NCI-H510A treated with DMSO at 0.1 percent for 48 hours (cell line): ENCODE data around the gene MAGI3.
"Not testable (repeated sequence)": the region's sequence is repeated elsewhere in the genome, so short reads cannot be mapped to it uniquely, and the experiment has no call there.

Source experiments
- DNase-seq: peaks from one replicate; lab custom pipeline; 2025; lab: John Stamatoyannopoulos, UW

The MAGI3 gene

DNA sequence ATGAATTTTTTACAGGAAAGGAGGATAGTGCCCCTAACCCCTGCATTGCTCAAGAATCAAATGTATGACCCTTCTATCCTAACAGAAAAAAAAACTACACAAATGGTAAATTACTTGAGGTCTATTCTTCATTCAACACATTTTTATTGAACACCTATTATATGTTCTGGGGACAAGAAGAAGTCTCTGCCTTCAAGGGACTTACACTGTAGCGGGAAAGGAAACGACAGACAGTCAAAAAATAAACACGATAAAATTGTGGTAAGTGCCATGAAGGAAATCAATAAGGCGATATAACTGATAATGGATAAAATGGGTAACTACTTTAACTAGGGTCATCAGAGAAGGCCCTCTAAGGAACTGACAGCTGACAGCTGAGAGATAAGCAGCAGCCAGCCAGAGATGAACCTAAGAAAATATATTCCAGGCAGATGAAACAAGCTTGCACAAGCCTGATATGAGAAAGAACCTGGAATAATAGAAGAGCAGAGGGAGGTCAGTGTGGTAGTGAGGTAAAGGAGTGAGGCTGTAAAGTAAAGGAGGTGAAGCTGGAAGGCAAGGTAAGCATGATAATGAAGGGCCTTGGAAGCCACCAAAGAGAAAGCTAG lies 302.6 kb downstream of the MAGI3 start:
- no peak for DNase-seq

DNA sequence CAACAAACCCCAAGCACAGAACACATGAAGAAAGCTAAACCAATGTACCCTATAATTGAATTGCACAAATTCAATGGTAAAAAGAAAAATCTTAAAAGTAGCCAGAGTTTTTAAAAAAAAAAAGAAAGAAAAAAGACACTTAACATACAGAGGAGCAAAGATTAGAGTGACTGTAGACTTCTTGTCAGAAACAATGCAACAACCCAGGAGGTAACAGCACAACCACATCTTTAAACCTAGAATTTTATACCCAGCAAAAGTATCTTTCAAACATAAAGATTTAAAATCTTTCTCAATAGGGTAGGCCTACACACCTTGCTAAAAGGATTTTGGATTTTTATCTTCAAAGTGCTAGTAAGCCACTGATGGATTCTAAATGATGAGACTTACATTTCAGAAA lies 304.6 kb downstream of the MAGI3 start:
- no peak for DNase-seq

DNA sequence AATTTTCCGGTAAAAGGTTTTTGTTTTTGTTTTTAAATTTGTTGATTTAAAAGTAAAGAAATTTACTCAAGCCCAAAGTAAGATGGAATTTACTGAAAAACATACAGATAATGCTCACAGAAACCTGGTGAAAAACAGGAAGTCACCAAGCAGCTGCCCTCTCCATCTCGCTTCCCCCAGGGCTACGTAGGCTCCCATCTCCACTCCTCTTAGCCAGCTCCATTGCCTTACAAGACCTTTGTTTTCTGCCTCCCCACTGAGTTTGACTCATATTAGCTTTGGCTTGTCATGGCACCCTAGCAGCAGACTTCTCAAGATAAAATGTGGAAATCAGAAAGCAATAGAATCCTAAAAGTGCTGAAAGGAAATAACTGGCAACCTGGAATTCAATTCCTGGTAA lies 311.1 kb downstream of the MAGI3 start:
- DNase-seq: no peak

DNA sequence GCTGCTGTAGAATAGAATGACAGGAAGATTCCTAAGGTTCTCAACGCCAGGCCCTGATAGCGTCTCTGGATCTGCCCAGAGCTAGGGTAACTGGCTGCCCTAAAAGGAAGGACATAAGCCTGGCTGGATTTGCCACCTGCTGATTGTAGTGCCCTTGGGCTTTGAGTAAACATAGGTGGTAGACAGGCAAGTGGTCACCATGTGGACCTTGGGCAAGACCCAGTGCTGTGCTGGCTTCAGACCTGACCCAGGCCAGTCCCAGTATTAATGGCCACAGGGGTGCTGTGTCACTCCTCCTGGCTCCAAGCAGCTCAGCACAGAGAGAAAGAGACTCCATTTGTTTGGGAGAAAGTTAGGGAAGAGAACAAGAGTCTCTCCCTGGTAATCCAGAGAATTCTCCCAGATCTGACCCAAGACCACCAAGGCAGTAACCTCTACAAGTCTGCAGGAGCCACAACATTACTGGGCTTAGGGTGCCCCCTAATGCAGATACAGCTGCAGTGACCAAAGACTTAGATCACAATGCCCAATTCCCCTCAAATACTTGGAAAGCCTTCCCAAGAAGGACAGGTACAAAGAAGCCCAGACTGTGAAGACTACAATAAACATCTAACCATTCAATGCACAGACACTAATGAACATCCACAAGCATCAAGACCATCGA lies 324.4 kb downstream of the MAGI3 start:
- no peak for DNase-seq

DNA sequence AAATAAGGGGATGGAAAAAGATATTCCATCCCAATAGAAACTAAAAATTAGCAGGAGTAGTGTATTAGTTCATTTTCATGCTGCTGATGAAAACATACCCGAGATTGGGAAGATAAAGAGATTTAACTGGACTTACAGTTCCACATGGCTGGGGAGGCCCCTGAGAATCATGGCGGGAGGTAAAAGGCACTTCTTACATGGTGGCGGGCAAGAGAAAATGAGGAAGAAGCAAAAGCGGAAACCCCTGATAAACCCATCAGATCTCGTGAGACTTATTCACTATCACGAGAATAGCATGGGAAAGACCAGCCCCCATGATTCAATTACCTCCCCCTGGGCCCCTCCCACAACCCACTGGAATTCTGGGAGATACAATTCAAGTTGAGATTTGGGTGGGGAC lies 327.2 kb downstream of the MAGI3 start:
- DNase-seq: not testable (repeated sequence)

DNA sequence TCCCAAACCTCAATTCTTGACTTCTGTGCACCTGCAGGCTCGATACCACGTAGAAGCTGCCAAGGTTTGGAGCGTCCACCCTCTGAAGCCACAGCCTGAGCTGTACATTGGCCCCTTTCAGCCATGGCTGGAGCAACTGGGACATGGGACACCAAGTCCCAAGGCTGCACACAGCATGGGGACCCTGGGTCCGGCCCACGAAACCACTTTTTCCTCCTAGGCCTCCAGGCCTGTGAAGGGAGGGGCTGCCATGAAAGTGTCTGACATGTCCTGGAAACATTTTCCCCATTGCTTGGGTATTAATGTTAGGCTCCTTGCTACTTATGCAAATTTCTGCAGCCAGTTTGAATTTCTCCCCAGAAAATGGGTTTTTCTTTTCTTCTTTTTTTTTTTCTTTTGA lies 328.3 kb downstream of the MAGI3 start:
- DNase-seq: not testable (repeated sequence)

DNA sequence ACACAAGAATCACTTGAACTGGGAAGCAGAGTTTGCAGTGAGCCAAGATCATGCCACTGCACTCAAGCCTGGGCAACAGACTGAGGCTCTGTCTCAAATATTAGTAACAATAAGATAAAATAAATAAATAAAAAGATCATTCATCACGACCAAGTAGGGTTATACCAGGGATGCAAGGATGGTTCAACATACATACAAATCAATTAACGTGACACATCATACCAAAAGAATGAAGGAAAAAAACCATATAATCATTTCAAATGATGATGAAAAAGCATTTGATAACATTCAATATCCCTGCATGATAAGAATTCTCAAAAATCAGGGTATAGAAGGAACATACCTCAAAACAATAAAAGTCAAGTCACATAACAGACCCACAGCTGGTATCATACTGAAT lies 330.7 kb downstream of the MAGI3 start:
- DNase-seq: no peak

DNA sequence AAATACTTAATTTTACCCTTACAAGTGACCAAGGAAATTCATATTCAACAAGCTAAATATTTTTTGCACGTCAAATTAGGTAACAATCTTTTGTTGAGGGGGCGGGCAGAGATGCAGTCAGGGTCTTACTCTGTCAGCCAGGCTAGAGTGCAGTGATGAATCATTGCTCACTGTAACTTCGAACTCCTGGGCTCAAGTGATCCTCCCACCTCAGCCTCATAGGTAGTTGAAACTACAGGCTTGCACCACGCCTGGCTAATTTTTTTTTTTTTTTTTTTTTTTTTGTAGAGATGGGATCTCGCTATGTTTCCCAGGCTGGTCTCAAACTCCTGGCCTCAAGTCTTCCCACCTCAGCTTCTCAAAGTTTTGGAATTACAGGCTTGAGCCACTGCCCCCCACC lies 342.5 kb downstream of the MAGI3 start:
- DNase-seq: no peak

DNA sequence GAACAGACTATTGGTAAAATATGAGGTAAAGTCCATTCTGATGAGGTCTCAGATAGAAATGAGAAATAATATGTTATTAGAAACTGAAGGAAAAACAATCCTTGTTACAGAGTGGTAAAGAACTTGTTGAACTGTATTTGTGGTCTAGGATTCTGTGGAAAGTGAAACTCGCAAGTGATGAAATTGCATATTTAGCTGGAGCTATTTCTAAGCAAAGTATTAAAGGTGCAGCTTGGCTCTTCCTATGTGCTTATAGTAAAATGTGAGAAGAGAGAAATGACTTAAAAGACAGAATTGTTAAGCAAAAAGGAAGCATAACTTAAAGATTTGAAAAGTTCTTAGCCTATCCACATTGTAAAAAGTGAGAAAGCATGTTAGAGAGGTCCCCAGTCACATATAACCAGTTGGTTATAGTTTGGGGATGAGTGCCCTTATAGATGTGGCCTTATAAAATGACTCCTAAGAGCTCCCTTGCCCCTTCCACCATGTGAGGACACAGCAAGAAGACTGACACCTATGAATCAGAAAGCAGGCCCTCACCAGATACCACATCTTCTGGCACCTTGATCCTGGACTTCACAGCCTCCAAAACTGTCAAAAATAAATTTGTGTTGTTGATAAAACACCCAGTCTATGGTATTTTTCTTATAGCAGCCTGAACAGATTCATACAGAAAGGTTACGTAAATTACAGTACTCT lies 344.2 kb downstream of the MAGI3 start:
- DNase-seq: no peak
